K562 (cell line): ENCODE results near the gene CUTA. TPM values are rescaled to one million over a fixed set of nuclear protein-coding genes. Genes with fewer than 3 reads are reported as not detected.

Experiments
- ARHGAP35 ChIP-seq: fragments of 450-650 bp; IDR thresholded peaks from 2 replicates; pipeline ENCODE4 v1.6.1; 2018; ENCODE audit not compliant: partially characterized antibody
- ARID2 ChIP-seq: fragments of 450-650 bp; IDR thresholded peaks from 2 replicates; pipeline ENCODE4 v1.6.1; 2017; ENCODE audit warnings: antibody characterized with exemption, mild to moderate bottlenecking
- BRCA1 ChIP-seq, 2 experiments: fragments of 450-650 bp in 1 of 2; sonication (generic) in 1 of 2; formaldehyde crosslinking in 1 of 2; IDR thresholded peaks; 2 replicates each; pipeline versions ENCODE4 v1.5.0 to v1.6.1; 2017 to 2020; ENCODE audit warnings: mild to moderate bottlenecking in 1 of 2, missing genetic modification reagents in 1 of 2
- CBFA2T3 ChIP-seq: fragments of 450-650 bp; IDR thresholded peaks from 2 replicates; pipeline ENCODE4 v1.6.1; 2017
- CC2D1A ChIP-seq: fragments of 450-650 bp; IDR thresholded peaks from 2 replicates; pipeline ENCODE4 v1.6.1; 2017; ENCODE audit warnings: mild to moderate bottlenecking
- EGR1 ChIP-seq: fragments of 450-650 bp; conservative IDR thresholded peaks from 2 replicates; pipeline ENCODE4 v1.6.1; 2017; ENCODE audit warnings: mild to moderate bottlenecking
- HDAC1 ChIP-seq, 2 experiments: fragments of 450-650 bp; IDR thresholded peaks; 2 replicates each; pipeline ENCODE4 v1.6.1; 2016 to 2017; ENCODE audit warnings: inconsistent platforms in 1 of 2, mild to moderate bottlenecking in 1 of 2, moderate library complexity in 1 of 2
- HDGF ChIP-seq: fragments of 450-650 bp; IDR thresholded peaks from 2 replicates; pipeline ENCODE4 v1.6.1; 2016
- HLTF ChIP-seq: fragments of 450-650 bp; IDR thresholded peaks from 2 replicates; pipeline ENCODE4 v1.6.1; 2016
- KDM1A ChIP-seq, 2 experiments: fragments of 450-650 bp; IDR thresholded peaks; 2 replicates each; pipeline ENCODE4 v1.6.1; 2016; ENCODE audit warnings: mild to moderate bottlenecking in 2 of 2
- LARP7 ChIP-seq: fragments of 450-650 bp; IDR thresholded peaks from 2 replicates; pipeline ENCODE4 v1.6.1; 2016
- MAFG ChIP-seq: fragments of 450-650 bp; conservative IDR thresholded peaks from 2 replicates; pipeline ENCODE4 v1.6.1; 2016; ENCODE audit warnings: missing genetic modification characterization, missing compliant biosample characterization
- NR2C2 ChIP-seq, 2 experiments: fragments of 200-800 bp in 1 of 2; sonication (Bioruptor generic) in 1 of 2; sonication (generic) in 1 of 2; formaldehyde crosslinking in 1 of 2; IDR thresholded peaks; 2 replicates each; pipeline versions ENCODE4 v1.6.1 to v1.8.0; 2016 to 2022; ENCODE audit warnings: mild to moderate bottlenecking in 1 of 2, missing compliant biosample characterization in 1 of 2, missing genetic modification characterization in 1 of 2, missing genetic modification reagents in 1 of 2
- OTX1 ChIP-seq: fragments of 450-650 bp; formaldehyde crosslinking; IDR thresholded peaks from 2 replicates; pipeline ENCODE4 v1.4.0; 2022; ENCODE audit warnings: mild to moderate bottlenecking
- ZEB2 ChIP-seq: fragments of 450-650 bp; IDR thresholded peaks from 2 replicates; pipeline ENCODE4 v1.6.1; 2016
- ZNF316 ChIP-seq: fragments of 450-650 bp; IDR thresholded peaks from 2 replicates; pipeline ENCODE4 v1.6.1; 2016
- polyA plus RNA-seq, 8 experiments: library from polyadenylated mRNA; depleted of rRNA in 4 of 8; stranded (reverse) in 5 of 8; unstranded in 3 of 8; fragments of >200 nt; fragmentation: Nextera tagmentation in 2 of 8; fragmentation: Illumina TruSeq in 1 of 8; extraction: Ambion mirVana in 2 of 8; extraction: Trizol in 1 of 8; gene quantifications; 2 replicates each; pipeline versions ENCODE4 v1.2.1 to v1.2.3, GENCODE V29; 2011 to 2014; ENCODE audit warnings: inconsistent platforms in 1 of 8, missing spikeins in 1 of 8
- total RNA-seq, 7 experiments: library from RNA; depleted of rRNA in 6 of 7; stranded (reverse); fragments of >200 nt in 6 of 7; fragmentation: Illumina TruSeq in 2 of 7; extraction: Trizol in 2 of 7; gene quantifications; 2 replicates each; pipeline versions ENCODE4 v1.2.1 to v1.2.3, GENCODE V29; 2011 to 2021; ENCODE audit warnings: low replicate concordance in 1 of 7
- TF ChIP-seq, protein P1 (sequence below), 2 experiments: fragments of 450-650 bp in 1 of 2; IDR thresholded peaks; 2 replicates each; pipeline ENCODE4 v1.6.1; 2011 to 2017; ENCODE audit warnings: low read depth in 2 of 2, antibody characterized with exemption in 1 of 2, borderline replicate concordance in 1 of 2, low read length in 1 of 2, mild to moderate bottlenecking in 1 of 2, mixed read lengths in 1 of 2; ENCODE audit not compliant: control insufficient read depth in 1 of 2
- TF ChIP-seq, protein P2 (sequence below): sonication (generic); formaldehyde crosslinking; IDR thresholded peaks from 2 replicates; pipeline ENCODE4 v1.8.0; 2022; ENCODE audit warnings: mild to moderate bottlenecking, low read depth, missing genetic modification reagents
- TF ChIP-seq, protein P3 (sequence below): sonication (generic); formaldehyde crosslinking; IDR thresholded peaks from 2 replicates; pipeline ENCODE4 v1.8.0; 2022; ENCODE audit warnings: mild to moderate bottlenecking, missing genetic modification reagents
- TF ChIP-seq, protein P4 (sequence below), 2 experiments: fragments of 450-650 bp; IDR thresholded peaks; 2 replicates each; pipeline ENCODE4 v1.6.1; 2016

Gene CUTA
- total and polyA plus RNA-seq, 9 of the 15 experiments (the other 6 are each of a cell fraction or from before 2014, with no cell fraction given), result 166 to 682 (median 310) TPM

DNA sequence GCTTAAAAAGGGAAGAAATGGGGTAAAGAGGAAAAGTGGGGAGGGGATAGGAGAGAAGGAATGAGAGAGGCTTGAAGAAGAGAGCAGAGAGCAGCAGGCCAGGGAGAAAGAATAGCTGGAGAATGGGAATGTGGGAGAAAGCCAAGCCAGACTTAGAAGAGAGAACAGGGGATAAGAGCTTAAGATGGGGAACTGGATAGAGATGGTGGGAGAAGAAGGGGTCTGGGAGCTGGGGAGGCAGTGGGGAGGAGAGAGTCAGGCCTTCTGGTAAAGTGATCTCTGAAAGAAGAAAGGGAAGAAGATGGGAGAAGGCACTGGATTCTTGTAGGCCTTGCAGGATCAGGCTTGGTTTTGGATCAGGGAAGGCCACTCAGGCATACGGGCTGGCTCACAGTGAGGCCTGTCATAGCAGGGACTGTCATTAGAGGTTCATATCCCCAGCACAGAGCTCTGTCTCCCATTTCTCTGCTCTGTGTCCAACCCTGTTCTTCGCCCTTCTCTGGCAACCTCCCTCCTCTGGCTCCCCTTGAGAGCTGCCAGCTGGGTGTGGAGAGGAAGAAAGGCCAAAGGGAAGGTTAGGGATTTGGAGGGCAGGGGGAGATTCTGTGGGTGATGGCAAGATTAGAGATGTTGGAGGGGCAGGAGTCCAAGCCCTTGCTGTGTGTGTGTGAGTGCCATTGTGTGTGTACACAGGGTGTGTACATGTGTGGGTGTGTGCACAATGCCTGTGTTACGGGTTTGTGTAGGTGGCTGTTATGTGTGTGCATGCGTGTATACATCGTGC lies 11.3 kb upstream of the CUTA start (continued):
- TF ChIP-seq ZNF316 (0 out of 2 replicates have a peak, but pooled peaks have one; percentile 0), CBFA2T3 (0 out of 2 replicates have a peak, but pooled peaks have one; percentile 12), HLTF (0 out of 2 replicates have a peak, but pooled peaks have one; percentile 32), EGR1 (peak; percentile 47), BRCA1 (IDR thresholded peaks at IDR 0.05) (no peak), BRCA1 (CRISPR knock-in tag; IDR thresholded peaks at IDR 0.05) (peak; percentile 71; the same call in 1 of the 2 replicates), OTX1 (CRISPR knock-in tag) (peak; percentile 17; the same call in 1 of the 2 replicates), LARP7 (peak; percentile 64; the same call in 1 of the 2 replicates), HDGF (peak; percentile 81; the same call in 1 of the 2 replicates), ARHGAP35 (peak; percentile 78), MAFG (no peak), KDM1A (IDR thresholded peaks at IDR 0.05) (peak in 1 of 2 experiments; percentile 100; a peak in 2 of 4 replicates), HDAC1 (IDR thresholded peaks at IDR 0.05) (0 out of 4 replicates have a peak, but pooled peaks of 1 of the 2 experiments have one; percentile 13), ZEB2 (0 out of 2 replicates have a peak, but pooled peaks have one; percentile 19), NR2C2 (CRISPR knock-in tag; IDR thresholded peaks at IDR 0.05) (peak; percentile 18; the same call in 1 of the 2 replicates), NR2C2 (tag; IDR thresholded peaks at IDR 0.05) (no peak), CC2D1A (peak; percentile 28; the same call in 1 of the 2 replicates), ARID2 (peak; percentile 88)
- TF ChIP-seq, protein P1, sequence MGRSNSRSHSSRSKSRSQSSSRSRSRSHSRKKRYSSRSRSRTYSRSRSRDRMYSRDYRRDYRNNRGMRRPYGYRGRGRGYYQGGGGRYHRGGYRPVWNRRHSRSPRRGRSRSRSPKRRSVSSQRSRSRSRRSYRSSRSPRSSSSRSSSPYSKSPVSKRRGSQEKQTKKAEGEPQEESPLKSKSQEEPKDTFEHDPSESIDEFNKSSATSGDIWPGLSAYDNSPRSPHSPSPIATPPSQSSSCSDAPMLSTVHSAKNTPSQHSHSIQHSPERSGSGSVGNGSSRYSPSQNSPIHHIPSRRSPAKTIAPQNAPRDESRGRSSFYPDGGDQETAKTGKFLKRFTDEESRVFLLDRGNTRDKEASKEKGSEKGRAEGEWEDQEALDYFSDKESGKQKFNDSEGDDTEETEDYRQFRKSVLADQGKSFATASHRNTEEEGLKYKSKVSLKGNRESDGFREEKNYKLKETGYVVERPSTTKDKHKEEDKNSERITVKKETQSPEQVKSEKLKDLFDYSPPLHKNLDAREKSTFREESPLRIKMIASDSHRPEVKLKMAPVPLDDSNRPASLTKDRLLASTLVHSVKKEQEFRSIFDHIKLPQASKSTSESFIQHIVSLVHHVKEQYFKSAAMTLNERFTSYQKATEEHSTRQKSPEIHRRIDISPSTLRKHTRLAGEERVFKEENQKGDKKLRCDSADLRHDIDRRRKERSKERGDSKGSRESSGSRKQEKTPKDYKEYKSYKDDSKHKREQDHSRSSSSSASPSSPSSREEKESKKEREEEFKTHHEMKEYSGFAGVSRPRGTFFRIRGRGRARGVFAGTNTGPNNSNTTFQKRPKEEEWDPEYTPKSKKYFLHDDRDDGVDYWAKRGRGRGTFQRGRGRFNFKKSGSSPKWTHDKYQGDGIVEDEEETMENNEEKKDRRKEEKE (IDR thresholded peaks at IDR 0.05; ENCODE audit: borderline replicate concordance in 1 of 2, control insufficient read depth in 1 of 2, low read depth in 2 of 2, low read length in 1 of 2), result peak in 1 of 2 experiments; percentile 73; a peak in 1 of 4 replicates
- TF ChIP-seq, protein P2, sequence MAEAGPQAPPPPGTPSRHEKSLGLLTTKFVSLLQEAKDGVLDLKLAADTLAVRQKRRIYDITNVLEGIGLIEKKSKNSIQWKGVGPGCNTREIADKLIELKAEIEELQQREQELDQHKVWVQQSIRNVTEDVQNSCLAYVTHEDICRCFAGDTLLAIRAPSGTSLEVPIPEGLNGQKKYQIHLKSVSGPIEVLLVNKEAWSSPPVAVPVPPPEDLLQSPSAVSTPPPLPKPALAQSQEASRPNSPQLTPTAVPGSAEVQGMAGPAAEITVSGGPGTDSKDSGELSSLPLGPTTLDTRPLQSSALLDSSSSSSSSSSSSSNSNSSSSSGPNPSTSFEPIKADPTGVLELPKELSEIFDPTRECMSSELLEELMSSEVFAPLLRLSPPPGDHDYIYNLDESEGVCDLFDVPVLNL (CRISPR knock-in tag), result 0 out of 2 replicates have a peak, but pooled peaks have one; percentile 55
- TF ChIP-seq, protein P3, sequence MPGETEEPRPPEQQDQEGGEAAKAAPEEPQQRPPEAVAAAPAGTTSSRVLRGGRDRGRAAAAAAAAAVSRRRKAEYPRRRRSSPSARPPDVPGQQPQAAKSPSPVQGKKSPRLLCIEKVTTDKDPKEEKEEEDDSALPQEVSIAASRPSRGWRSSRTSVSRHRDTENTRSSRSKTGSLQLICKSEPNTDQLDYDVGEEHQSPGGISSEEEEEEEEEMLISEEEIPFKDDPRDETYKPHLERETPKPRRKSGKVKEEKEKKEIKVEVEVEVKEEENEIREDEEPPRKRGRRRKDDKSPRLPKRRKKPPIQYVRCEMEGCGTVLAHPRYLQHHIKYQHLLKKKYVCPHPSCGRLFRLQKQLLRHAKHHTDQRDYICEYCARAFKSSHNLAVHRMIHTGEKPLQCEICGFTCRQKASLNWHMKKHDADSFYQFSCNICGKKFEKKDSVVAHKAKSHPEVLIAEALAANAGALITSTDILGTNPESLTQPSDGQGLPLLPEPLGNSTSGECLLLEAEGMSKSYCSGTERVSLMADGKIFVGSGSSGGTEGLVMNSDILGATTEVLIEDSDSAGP (CRISPR knock-in tag), result 0 out of 2 replicates have a peak, but pooled peaks have one; percentile 14
- TF ChIP-seq, protein P4, sequence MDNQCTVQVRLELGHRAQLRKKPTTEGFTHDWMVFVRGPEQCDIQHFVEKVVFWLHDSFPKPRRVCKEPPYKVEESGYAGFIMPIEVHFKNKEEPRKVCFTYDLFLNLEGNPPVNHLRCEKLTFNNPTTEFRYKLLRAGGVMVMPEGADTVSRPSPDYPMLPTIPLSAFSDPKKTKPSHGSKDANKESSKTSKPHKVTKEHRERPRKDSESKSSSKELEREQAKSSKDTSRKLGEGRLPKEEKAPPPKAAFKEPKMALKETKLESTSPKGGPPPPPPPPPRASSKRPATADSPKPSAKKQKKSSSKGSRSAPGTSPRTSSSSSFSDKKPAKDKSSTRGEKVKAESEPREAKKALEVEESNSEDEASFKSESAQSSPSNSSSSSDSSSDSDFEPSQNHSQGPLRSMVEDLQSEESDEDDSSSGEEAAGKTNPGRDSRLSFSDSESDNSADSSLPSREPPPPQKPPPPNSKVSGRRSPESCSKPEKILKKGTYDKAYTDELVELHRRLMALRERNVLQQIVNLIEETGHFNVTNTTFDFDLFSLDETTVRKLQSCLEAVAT (IDR thresholded peaks at IDR 0.05), result peak in 1 of 2 experiments; percentile 61; a peak in 1 of 4 replicates
